Measurements from ENCODE around the gene PTBP1.

Gene PTBP1

GRCh38 chr19:772730-773436 is 24.4 kb upstream of the PTBP1 start:
- no peak for DNase-seq

- no peak for DNase-seq
These were observed 20.7 kb upstream of the PTBP1 start for GRCh38 chr19:776549-776948.

GRCh38 chr19:778910-779653 is 18.2 kb upstream of the PTBP1 start:
- no peak for DNase-seq

DNA sequence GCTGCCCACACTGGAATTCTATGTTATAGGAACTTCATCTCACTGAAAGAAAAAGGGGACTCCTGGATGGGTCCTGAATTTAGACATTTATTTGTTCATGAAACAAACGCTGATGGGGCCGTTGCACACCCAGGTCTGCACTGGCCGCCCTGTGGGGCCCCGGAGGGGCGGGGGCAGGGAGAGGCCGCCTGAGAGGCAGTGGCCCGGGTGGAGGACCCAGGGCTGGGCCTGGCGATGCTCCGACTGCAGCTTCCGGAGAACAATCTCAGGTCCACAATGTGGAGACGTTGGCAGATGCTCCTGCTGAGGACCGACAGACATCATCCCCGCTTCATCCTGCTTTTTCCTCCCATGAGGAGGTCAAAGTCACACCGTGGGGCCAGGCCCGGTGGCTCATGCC is 16.3 kb upstream of the PTBP1 start:
- no peak for DNase-seq

- no peak for DNase-seq
These were observed 15.5 kb upstream of the PTBP1 start for GRCh38 chr19:781800-782184.

GRCh38 chr19:782185-782877 is 14.9 kb upstream of the PTBP1 start:
- DNase-seq, result no peak

GRCh38 chr19:782878-783668 is 14.2 kb upstream of the PTBP1 start:
- no peak for DNase-seq

DNA sequence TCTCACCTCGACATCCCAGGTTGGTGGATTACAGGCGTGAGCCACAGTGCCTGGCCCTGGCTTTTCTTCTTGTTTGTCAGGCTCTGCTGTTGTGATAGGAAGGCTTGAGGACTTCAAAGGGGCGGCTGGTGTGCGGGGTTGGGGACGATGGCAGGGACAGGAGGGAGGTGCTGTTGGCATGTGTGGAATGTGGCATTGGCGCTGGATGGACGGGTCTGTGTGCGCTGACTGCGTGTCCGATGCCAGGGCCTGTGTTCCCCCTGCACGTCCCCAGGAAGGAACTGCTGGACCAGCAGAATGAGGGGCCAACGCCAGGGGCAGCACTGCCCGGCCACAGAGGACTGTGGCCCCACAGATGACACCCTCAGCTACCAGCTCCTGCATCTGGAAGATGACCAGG is 12.7 kb upstream of the PTBP1 start:
- no peak for DNase-seq

GRCh38 chr19:787536-787935 is 9.7 kb upstream of the PTBP1 start:
- DNase-seq, result no peak

DNA sequence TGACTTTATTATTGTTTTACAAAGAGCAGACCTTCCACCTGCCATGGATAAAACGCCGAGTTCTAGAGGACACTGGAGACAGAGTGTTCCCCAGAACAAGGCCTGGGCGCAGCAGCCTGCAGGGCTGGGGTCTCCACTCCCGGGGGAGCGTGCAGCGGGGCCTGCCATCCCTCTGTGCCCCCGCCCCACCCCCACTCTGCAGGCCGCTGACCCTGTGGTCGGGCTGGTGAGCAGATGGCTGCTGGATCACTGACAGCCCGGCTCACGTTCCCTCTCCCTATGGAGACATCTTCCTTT is 8.6 kb upstream of the PTBP1 start:
- DNase-seq, result no peak

- DNase-seq, result no peak
These were observed 8.1 kb upstream of the PTBP1 start for GRCh38 chr19:788983-789700.

- DNase-seq, result no peak
These were observed 7.6 kb upstream of the PTBP1 start for GRCh38 chr19:789701-790060.

DNA sequence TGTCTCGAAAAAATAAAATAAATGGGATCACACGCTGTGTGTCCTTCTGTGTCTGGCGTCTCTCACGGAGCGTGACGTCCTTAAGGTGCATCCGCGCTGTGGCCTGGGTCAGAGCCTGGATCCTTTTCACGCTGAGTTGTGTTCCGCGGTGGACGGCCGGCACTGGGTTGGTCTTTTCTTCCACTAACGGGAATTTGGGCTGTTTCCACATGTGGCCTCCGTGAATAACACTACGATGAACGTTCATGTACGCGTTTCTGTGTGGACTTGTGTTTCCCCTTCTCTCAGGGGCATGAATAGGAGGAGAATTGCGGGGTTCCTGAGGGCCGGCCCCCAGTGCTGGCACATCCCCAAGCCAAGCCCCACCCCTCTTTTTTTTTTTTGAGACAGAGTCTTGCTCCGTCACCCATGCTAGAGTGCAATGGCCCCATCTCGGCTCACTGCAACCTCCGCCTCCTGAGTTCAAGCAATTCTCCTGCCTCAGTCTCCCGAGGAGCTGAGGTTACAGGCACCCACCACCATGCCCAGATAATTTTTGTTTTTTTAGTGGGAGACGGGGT is 6.2 kb upstream of the PTBP1 start:
- no peak for DNase-seq

- DNase-seq, result no peak
These were observed 5.5 kb upstream of the PTBP1 start for GRCh38 chr19:791567-792305.

DNA sequence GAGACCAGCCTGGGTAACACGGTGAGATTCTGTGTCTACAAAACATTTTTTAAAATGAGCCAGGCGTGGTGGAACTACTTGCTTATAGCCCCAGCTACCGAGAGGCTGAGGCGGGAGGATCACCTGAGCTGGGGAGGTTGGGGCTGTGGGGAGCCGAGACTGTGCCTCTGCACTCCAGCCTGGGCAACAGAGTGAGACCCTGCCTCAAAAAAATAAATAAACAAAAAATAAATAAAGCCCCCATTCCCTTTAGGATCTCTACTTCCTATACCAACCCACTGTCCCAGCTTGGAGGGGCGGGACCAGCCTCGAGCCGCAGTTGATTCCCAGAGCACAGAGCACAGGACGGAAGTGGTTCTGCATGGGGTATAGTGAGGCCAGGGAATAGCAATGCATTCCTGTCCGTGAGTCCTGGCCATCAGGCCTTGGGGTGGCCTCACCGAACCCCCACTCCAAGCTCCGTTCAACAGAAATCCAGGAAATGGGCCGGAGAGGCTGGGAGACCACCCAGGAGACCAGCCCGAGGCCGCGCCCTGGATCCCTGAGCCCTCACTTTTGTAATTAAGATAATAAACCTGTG is 4.9 kb upstream of the PTBP1 start:
- no peak for DNase-seq

- DNase-seq, result no peak
These were observed 3.4 kb upstream of the PTBP1 start for GRCh38 chr19:793806-794205.

DNA sequence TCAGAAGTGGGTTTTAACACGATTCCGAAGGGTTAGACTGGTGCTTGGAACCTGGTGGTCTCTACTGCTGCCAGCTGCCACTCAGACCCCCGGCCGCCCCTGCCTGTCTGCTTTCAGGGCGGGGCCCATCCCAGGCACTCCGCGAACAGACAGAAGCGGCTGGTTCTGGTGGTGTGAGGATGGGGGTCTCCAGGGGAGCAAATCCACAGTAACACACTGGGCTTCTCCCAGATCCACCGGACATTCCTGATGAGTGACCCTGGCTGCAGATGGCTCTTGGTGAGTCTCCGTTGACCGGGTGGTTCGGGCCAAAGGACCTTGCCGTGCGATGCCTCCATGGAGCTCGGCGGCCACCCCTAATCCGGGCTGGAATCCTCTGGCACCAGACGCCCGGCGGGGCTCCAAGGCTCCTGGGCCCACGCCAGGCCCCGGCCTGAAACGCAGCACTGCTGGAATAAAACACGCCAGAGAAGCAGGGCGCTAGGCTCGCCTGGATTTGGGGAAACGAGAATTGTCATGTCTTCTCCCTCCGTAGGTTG is 2.1 kb upstream of the PTBP1 start:
- no peak for DNase-seq

DNA sequence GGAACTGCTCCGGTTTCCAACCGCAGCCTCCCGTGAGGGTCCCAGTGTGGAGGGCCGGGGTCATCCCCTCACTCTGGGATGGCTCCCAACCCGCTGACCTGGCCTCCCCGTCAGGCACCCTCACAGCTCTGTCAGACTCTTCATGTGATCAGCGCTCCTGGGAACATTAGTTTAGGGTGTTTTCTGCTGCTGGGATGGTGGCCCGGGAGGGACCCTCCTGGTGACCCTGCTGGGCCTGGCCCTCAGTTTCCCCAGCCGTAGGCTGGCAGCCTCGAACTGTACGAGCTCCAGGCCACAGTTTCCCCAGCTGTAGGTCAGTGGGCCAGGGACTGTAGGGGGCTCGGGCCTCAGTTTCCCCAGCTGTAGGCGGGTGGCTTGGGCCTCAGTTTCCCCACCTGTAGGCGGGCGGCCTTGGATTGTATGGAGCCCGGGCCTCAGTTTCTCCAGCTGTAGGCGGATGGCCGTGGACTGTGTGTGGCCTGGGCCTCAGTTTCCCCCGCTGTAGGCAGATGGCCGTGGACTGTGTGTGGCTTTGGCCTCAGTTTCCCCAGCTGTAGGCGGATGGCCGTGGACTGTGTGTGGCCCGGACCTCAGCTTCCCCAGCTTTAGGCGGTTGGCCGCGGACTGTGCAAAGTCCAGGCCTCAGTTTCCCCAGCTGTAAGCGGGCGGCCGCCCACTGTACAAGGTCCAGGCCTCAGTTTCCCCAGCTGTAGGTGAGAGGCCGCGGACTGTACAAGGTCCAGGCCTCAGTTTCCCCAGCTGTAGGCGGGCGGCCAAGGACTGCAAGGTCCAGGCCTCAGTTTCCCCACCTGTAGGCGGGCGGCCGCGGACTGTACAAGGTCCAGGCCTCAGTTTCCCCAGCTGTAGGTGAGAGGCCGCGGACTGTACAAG is 1.3 kb upstream of the PTBP1 start:
- DNase-seq, result no peak

- DNase-seq, result peak; percentile 73 to 89
These were observed 519 bp downstream of the PTBP1 start for GRCh38 chr19:797528-798414.

Measured in NCI-H187 (cell line).